HG03460 (cell line): ENCODE data around the gene FGF4.

Experiments used
- ATAC-seq: cut with Tn5 transposase; IDR thresholded peaks from one replicate; pipeline ENCODE4 v1.9.1; 2021; ENCODE audit not compliant: unreplicated experiment

The FGF4 gene, protein sequence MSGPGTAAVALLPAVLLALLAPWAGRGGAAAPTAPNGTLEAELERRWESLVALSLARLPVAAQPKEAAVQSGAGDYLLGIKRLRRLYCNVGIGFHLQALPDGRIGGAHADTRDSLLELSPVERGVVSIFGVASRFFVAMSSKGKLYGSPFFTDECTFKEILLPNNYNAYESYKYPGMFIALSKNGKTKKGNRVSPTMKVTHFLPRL

DNA sequence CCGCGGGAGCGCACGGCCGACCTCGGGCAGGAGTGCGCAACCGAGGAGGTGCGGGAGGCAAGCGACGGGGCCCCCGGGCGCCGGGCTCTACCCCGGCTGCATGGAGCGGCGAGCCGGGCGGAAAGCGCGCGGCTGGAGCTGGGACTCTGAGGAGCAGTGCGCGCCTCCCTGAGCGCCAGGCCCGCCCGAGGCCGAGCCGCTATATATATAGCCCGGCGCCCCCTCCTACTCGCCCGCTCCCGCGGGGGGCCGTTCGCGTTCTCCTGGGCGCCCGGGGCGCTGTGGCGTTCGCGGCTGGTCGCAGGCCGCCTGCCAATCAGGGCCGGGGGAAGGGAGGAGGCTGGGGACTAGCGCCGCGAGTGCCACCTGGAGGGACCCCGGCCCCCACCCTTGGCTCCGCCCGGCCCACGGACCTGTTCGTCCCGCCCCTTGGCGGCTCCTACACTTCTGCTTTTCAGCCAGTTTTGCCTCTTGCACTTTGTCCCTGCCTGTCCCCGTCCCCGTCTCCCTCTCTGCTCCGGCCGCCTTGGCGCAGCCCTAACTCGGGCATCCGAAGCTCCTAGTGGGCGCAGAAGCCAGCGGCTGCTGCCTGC is at the start of gene FGF4:
Gene FGF4, minus strand, starts transcription at position 179 of the 593 bp plus-strand sequence. CDS start 257 bp downstream, outside the sequence.
- ATAC-seq = no peak

DNA sequence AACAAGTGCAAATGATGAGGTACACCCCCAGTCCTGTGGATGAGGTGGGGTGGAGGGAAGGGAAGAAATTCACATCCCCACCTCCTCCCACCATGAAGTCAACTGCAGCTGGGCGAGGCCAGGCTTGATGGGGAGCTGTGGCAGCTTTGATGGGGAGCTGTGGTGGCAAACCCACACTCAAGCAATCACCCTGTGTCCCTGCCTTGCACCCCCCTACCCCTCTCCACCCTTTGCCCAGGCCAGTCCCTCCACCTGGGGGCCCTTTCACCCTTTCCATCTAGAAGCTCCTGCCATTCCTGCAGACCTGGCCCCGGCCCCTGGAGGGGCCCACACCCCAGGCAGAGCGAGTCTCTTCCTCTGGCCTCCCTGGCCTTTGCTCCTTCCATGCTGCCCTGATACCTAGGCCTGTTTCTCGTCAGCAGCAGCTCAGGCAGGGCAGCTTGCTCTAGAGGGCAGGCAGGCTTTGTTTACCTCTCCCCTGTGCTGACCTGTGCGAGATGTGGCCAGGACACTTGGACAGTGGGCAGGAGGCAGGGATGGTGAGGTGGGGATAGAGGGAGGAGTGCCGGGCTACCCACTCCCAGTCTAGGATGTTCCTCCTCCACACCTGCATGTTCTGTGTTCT is 48.6 kb upstream of the FGF4 start:
- no peak for ATAC-seq

DNA sequence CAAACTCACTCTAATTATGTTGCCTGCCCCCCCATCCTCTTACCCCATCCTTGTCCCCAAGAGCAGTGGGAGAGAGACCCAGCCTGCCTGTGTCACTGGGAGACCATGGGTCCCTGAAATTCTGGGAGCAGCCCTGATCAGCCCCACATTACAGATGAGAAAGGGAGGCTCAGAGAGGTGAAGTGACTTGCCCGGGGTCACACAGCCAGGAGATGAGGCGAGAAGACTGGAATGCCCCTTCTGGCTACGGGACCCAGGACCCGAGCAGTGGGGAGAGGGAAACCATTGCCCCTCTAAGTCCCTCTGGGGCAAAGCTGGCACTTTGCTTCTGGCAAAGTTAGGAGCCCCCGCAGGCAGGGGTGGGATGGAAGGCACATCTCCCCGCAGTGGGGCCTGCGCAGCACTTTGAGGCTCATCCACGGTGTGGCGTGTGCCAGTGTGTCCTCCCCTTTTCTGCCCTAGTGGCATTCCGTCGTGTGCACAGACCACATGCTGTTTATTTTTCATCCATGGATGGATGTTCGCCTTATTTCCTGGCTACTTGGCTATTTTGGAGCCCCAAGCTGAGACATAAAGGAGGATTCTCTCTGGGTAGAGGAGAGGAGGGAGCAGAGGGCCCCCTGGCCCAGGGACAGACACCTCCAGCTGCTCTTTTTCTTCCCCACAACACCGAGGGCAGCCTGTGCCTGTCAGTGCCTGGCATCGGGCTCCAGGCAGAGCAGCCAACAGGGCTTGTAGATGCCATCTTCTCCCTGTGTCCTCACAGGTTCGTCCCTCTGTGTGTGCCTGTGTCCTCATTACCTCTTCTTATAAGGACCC is 47.7 kb upstream of the FGF4 start:
- no peak for ATAC-seq

DNA sequence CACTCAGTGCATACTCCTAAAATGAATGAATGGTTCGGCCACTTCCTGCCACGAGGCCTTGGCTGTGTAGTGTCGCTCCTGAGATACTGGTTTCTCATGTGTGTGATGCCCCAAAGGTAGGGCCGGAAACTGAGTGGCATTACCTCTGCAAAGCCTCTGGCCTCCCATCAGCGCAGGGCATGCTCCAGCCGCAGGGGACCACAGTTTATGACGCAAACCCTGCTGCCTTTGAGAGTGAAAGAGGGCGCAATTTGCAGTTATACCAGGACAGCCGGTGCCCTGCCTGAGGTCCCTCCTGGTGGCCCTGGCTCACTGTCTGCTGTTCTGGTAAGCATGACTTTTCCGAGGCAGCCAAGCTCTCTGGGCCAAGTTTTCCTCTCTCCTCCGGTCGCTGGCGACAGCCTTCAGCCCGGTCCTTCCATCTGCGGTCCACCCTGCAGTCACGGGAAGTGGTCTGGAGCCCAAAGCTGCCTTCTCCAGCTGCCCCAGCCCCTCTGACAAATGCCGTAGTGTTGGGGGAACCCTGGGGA is 46.4 kb upstream of the FGF4 start:
- no peak for ATAC-seq

DNA sequence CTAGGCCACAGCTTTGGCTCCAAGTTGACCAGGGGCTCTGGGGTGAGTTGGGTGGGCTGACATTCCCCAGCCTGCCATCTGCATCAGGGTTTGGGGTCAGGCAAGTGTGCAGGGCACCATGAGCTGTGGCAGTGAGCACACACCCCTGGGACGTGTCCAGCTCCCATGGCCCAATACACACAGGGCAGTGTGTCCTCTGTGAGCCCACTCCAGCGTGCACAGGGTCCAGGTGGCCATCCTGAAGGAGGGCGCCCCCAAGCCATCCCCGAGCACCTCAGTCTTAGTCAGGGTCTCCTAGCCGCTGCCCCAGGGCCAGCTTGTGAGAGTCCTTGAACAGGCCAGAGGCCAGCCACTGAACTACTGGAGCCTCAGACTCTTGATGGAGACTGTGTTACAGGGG is 45.3 kb upstream of the FGF4 start:
- no peak for ATAC-seq

DNA sequence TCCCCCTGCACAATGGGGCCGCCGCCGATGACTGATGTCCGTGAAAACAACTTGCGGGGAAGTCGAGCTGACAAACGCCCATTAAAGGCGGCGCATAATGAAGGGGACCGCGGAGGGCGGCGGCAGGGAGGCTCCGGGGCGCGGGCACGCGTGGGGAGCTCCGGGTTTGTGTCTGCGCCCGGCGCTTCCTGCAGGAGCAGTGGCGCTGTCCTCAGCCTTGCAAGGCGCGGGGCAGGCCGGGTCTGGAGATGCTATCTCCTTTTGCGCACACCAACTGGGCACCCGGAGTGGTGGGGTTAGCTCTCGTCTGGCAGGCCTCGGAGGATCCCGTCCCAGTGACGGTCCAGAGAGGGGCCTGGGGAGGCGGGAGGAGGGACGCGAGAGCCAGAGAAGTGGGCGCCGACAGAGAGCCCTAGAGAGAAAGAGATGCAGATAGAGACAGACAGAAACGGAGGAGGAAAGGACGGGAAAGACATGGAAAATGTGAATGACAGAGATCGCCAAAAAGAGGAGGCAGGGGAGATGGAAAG is 44.5 kb upstream of the FGF4 start:
- ATAC-seq = no peak

DNA sequence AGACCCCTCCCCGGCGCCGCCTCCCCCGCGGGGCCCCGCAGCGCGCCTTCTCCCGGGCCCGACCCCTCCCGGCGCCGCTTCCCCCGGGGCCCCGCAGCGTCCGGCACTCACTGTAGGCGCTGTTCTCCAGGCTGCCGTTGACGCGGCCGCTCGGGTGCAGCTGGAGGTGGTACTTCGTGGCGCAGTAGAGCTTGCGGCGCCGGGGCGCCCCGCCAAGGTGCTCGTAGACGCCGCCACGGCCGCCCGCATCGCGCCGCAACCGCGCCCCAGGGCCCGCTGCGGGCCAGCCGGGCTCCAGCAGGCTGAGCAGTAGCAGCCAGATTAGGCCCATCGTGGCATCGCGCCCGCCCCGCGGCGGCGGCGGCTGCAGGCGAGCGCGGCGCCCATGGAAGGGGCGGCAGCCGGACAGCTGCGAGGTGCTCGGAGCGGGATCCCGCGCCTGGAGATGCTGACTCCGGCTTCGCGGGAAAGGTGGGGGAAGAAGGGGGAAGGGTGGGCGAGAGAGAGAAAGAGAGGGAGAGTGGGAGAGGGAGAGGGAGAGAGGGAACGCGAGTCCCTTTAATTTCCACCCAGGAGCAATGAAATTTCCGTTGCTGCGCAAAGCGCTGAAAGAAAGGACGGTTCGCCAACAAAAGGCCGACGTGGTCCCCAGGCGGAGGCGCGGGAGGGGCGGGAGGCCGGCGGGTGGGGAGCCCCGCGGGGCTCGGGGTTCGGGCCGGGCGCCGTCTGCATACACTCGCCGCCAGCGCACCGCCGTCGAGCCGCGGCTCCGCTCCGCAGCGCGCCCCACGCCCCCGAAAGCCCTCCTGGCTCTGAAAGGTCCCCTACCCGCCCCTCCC is 43.7 kb upstream of the FGF4 start, which contains the start of gene FGF3:
Gene FGF3, minus strand, starts transcription at position 814 of the 839 bp plus-strand sequence. Its CDS starts 483 bp downstream, at position 331.
- ATAC-seq = no peak

DNA sequence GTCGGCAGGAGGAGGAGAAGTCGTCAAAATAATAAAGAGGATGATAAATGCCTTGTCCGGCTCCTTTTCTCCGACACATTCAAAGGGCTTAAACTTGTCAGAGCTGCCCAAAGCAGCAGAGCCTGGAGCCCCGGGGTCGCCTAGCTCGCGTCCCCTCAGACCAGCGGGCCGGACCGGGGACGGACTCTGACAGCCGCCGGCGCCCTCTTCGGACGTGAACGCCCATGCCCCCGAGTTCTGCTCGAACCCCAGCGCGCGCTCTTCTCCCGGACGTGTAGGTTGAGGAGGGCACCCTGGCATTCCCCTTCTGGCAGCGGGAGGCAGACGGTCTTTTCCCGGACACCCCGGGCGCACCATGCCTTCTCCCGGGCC is 43.1 kb upstream of the FGF4 start:
- ATAC-seq = no peak

DNA sequence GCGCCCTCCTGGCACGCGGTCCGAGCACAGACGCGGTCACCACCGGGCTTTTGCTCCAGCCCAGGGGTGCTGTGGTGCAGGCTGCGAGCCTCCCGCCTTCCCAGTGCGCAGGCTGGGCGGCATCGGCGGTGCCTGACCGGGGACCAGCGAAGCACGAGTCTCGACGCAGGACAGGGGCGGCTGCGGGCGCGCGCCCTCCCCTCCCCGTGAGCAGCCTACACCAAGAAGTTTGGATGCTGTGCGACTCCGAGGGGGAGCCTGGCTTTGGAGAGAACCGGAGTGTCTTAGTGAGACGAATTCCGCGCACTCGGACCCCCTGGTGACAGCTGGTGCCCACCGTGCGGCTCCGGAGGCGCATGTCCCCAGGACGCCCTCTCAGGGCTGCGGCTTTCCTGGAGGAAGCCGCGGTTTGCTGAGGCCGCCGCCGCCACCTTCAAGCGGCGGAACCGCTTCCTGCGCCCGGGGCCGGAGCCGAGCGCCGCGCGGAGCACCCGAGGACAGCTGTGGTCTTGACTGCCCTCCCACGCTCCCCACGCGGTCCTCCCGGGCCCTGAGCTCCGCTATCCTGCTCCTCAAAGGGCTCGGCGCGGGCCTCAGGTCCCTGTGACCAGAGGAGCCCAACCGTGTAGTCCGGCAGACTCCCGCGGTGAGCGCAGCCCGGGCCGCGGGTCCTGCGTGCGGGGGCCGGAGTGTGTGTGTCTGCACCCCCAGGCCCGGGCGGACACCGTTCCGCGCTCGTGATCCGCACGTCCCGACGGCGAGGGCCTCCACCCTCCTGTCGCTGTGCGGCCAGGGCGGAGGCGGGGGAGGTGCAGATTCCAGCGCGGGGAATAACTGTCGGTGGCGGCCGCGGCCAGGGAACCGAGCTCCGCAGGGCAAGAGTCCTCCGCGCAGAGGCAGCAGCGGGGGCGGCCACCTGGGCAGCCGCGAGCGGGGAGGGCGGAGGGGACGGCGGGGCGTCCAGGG is 42.4 kb upstream of the FGF4 start:
- no peak for ATAC-seq

DNA sequence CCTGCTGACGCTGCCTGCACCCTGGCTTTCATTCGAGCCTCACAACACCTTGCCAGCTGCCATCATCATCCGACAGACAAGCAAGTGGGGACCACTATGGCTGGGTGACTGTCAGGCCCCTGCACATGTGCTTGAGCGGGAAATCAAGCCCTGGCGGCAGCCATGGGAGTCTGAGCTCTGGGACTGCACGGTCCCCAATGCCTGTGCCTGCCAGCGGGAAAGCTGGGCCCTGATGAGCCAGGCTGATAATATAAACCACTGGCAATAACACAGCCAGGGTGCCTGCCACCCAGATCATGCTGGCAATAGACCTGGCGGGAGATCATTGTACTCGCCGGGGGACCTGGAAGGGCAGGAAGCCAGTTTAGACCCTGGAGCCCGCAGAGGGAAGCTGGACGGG is 41.5 kb upstream of the FGF4 start:
- ATAC-seq = no peak

DNA sequence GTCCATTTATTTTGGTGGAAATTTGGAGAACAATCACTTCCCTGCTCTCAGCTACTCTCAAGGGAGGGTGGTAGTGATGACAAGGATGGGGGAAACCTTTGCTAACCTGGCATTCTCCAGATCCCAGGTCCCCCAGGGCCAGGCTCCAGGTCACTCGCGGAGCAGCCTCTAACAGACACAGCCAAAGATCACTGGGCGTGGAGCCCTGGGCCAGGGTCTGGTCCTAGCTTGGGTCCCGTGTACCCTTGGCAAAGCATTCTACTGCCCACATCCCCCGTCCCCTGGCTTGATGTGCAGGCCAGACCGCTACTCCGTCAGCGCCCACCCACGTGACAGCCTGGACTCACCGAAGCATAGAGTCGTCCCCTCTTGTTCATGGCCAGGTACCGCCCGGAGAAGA is 40.8 kb upstream of the FGF4 start:
- no peak for ATAC-seq

DNA sequence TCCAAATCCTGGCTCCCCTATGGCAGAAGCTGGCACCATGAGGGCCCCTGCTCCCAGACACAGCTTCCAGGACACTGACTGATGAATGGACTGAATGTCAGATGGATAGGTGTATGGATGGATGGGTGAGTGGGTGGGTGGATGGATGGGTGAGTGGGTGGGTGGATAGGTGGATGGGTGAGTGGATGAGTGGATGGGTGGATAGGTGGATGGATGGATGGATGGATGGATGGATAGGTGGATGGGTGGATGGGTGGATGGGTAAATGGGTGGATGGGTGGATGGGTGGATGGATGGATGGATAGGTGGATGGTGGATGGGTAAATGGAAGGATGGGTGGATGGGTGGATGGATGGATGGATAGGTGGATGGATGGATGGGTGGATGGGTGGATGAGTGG is 39.8 kb upstream of the FGF4 start:
- no peak for ATAC-seq

DNA sequence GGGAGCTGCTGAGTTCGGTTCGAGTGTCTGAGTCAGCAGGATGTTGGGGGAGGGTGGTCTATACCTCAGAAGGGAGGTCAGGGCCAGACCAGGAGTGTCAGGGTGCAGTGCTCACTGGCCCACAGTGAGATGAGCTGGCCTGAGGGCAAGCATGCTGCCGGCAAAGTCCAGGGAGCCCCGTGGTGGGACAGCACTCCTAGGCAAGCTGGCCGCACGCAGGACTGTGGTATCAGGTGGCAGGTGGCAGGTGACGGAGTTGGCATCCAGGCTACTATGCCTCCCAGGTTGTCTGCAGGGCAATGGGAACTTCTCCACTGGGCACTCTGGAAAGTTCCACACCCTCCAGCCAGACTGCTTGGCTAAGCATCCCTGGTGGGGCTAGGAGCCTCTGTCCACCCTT is 39.3 kb upstream of the FGF4 start:
- no peak for ATAC-seq

DNA sequence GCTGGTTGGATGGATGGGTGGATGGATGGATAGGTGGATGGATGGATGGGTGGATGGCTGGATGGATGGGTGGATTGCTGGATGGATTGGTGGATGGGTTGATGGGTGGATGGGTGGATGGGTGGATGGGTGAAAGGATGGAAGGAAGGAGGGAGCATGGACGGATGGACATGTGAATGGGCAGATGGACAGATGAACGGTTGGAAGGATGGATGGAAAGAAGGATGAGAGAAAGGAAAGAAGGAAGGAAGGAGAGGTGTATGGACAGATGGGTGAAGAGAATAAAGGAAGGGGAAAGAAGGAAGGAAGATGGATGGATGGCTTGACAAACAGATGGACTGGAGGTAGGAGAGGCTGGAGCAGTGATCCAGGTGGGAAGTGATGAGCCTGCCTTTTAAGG is 38.7 kb upstream of the FGF4 start:
- no peak for ATAC-seq

DNA sequence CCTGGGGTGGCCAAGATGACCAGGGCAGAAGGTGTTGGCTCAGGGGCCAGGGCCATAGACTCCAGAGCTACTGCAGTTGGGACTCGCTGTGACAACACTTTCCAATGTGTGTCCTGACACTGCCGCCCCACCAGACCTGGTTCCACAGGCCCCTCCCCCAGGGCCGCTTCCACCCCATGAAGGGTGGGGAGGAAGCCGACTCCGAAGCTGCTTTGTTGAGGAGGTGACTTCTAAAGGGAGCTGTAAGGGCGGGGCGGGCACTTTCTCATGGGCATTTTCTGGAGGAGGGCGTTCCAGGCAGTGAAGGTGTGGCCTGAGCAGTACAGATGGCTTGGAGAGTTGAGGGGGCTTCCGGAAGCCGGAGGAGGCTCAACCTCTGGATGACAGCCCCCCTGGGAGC is 37.8 kb upstream of the FGF4 start:
- no peak for ATAC-seq

DNA sequence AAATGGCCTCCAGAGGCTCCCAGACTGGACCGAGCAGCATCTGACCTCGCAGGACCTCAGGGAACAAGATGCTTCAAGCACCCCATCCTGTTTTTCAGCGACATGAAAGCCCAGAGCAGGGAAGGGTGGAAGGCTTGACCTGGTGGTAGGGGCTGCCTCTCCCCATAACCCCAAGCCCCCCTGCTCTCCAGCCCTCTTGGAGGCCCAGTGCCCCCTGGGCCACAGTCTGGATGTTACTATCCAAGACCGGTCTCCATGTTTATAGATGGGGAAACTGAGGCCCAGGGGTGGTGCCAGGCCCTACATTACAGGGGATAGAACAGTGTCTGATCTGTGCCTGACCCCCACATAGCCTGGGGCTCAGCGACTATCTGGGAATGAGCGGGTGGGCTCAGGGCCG is 37.1 kb upstream of the FGF4 start:
- ATAC-seq = no peak

DNA sequence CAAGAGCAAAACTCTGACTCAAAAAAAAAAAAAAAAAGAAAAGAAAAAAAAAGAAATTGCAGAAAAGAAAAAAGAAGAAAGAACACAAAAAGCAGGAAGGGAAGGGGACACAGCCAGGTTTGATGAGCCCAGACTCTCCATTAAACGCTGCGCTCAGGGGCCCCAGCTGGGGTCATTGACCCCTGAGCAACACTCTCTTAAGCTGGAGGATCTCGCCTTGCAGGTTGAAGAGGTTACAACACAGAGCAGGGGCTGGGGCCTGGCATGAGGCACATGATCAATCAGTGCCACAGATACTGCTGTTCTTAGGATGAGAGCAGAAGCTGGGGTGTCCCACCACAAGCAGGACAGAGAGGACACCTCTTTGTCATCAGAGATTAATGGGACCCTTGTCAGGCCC is 36.3 kb upstream of the FGF4 start:
- no peak for ATAC-seq

DNA sequence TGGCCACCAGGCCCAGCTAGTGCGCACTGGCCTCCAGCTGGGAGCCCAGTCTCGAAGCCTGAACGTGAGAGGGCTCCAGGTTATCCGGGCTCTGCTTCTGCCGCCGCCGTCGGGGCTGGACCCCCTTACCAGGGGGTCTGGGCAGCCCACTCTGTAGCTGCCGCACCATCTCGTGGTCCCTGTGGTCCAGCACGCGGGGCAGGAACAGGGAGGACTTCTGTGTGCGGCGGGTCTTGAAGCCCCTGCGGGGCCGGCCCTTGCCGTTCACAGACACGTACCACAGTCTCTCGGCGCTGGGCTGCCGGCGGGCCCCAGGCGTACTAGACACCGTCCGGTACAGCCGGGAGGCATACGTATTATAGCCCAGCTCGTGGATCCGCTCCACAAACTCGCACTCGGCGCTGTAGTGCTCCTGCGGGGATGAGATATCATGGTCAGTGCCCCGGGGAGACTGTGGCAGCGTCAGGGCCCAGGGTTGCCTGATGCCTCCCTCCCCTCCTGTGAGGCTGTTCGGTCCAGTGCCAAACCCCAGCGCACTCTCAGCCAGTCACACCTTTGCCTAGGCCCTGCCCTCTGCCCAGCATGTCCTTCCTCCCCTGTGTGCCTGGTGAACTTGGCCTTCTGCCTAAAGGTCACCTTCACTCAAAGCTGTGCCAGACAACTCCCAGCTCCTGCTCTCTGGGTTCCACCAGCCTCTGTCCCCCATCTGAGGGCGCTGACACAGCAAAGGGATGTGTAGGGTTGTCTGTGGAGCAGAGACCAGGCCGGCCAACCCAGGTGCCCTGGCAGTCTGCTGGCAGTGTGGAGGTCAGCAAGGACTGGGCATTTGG is 35.4 kb upstream of the FGF4 start:
- no peak for ATAC-seq
